Glutamatergic neuron (in vitro differentiated cells): ENCODE data around the gene TTC34. TPM values are rescaled to one million over a fixed set of nuclear protein-coding genes. Genes with fewer than 3 reads are reported as not detected.

ENCODE experiments used
- DNase-seq: peaks from one replicate; pipeline ENCODE4 v3.0.0; 2022
- H3K27ac Mint-ChIP-seq: one replicate; pipeline ENCODE4 v1.8.0; 2020; ENCODE audit warnings: mild to moderate bottlenecking, mixed read lengths, inconsistent platforms; ENCODE audit not compliant: unreplicated experiment
- H3K27me3 Mint-ChIP-seq: one replicate; pipeline ENCODE4 v1.8.0; 2020; ENCODE audit warnings: mild to moderate bottlenecking, moderate library complexity, mixed read lengths, inconsistent platforms; ENCODE audit not compliant: unreplicated experiment
- H3K36me3 Mint-ChIP-seq: one replicate; pipeline ENCODE4 v1.8.0; 2020; ENCODE audit warnings: mild to moderate bottlenecking, mixed read lengths, inconsistent platforms; ENCODE audit not compliant: unreplicated experiment
- H3K4me1 Mint-ChIP-seq: one replicate; pipeline ENCODE4 v1.8.0; 2020; ENCODE audit warnings: mild to moderate bottlenecking, low read depth, mixed read lengths, inconsistent platforms; ENCODE audit not compliant: unreplicated experiment
- H3K4me3 Mint-ChIP-seq: one replicate; pipeline ENCODE4 v1.8.0; 2020; ENCODE audit warnings: mild to moderate bottlenecking, mixed read lengths, inconsistent platforms; ENCODE audit not compliant: unreplicated experiment
- H3K9me3 Mint-ChIP-seq: one replicate; pipeline ENCODE4 v1.8.0; 2020; ENCODE audit warnings: mild to moderate bottlenecking, moderate library complexity, mixed read lengths, inconsistent platforms; ENCODE audit not compliant: unreplicated experiment
- total RNA-seq: library from RNA; stranded (reverse); fragmentation: NEBNext Ultra II Directional; extraction: Animal tissue kit (Norgen Biotek cat#: 25700); gene quantifications from one replicate; pipeline ENCODE4 v1.2.1, GENCODE V29; 2021; ENCODE audit not compliant: unreplicated experiment
- TF ChIP-seq, protein P1 (sequence below): fragments of 200-600 bp; sonication (generic); IDR thresholded peaks from one replicate; pipeline ENCODE4 v1.5.0; 2021; ENCODE audit not compliant: partially characterized antibody, unreplicated experiment

TTC34 gene
- total RNA-seq, 1 donor from 2014 or later, result 0.74 TPM

DNA sequence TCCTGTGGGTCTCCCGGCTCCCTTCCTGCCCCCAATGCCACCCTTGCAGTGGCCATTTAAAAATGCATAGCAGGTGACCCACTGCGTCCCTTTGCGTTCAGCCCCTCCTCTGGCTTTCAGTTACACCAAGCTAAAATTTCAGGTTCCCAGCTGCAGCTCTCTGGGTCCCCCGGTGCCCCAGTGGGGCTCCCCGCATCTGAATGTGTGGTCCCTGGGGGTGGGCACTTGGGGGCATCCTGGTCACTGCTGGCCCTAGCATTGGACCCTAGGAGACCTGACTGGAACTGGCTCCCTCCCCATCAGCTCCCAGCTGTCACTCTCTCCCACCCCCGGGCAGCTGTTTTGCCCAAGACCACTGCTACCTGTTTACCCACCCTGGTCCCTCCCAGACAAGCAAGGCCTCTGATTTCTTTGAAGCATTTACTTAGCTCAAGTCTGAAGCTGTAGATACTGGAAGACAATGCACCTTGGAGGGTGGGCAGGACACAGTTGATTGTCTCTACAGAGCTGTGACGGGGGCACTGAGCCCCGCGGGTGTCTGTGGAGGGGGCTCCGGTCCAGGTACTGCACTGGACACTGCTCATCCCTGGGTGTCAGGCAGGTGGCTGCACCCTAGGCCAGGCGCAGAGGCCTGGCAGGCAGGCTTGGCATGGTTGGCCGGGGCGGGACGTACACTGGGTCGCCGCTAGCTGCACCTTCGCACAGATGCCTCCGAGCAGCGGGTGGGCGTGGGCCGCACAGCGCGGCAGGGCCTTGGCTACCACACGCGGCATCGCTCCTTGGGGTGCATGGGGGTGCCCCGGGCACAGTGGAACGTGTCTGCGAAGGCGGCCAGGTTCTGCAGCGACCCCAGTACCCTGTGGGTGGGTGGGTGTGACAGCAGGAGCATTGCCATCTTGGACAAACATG lies 211.0 kb downstream of the TTC34 start:
- H3K27ac Mint-ChIP-seq, result no peak overlapping the region
- DNase-seq, result no peak
- H3K27me3 Mint-ChIP-seq, result peaks cover 2% of the 10 kb centered on the region
- H3K36me3 Mint-ChIP-seq, result no peaks in the 10 kb centered on the region
- peaks cover under 1% of the 10 kb centered on the region for H3K9me3 Mint-ChIP-seq
- TF ChIP-seq, protein P1, sequence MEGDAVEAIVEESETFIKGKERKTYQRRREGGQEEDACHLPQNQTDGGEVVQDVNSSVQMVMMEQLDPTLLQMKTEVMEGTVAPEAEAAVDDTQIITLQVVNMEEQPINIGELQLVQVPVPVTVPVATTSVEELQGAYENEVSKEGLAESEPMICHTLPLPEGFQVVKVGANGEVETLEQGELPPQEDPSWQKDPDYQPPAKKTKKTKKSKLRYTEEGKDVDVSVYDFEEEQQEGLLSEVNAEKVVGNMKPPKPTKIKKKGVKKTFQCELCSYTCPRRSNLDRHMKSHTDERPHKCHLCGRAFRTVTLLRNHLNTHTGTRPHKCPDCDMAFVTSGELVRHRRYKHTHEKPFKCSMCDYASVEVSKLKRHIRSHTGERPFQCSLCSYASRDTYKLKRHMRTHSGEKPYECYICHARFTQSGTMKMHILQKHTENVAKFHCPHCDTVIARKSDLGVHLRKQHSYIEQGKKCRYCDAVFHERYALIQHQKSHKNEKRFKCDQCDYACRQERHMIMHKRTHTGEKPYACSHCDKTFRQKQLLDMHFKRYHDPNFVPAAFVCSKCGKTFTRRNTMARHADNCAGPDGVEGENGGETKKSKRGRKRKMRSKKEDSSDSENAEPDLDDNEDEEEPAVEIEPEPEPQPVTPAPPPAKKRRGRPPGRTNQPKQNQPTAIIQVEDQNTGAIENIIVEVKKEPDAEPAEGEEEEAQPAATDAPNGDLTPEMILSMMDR, result no peak
- no peak overlapping the region for H3K4me3 Mint-ChIP-seq
- H3K4me1 Mint-ChIP-seq, result no peaks in the 10 kb centered on the region

GRCh38 chr1:2589431-2590232 lies 211.9 kb downstream of the TTC34 start:
- no peak overlapping the region for H3K27ac Mint-ChIP-seq
- H3K4me1 Mint-ChIP-seq, result peaks cover 5% of the 10 kb centered on the region
- DNase-seq, result peak; percentile 9
- peaks cover 2% of the 10 kb centered on the region for H3K27me3 Mint-ChIP-seq
- H3K36me3 Mint-ChIP-seq, result no peaks in the 10 kb centered on the region
- peaks cover 1% of the 10 kb centered on the region for H3K9me3 Mint-ChIP-seq
- TF ChIP-seq, protein P1, result no peak
- no peak overlapping the region for H3K4me3 Mint-ChIP-seq

DNA sequence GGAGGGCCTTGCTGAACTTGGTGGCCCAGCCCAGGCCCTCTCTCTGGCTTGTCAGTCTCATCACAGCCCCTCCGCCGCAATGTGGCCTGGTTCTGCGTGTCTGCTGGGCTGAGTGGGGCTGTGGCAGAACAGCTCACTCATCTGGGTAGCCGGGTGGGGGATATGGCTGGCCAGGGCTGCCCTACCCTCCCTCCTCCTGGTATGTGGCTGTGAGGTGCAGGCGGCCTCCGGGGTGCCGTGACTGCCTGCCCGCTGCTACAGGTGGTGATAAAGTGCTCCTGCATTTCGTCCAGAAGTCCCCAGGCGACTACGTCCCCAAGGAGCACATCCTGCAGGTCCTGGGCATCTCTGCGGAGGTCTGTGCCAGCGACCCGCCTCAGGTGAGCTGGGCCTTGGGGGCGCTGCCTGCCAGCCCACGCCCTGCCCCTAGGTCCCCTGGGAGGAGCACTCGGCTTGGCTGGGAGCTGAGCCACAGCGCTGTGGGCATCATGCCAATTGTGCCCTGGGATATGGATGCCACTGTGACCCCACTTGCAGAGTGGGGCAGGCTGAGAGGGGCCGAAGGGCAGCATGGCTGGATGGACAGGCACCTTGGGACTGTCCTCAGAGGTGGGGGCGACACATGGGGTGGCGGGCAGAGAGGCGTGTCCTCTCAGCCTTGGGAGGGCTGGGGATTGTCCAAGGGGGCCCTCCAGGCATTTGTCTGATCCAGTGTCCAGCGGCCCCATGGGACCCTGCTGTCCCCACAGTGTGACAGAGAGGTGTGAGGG lies 212.6 kb downstream of the TTC34 start:
- Mint-ChIP-seq H3K27ac (no peak overlapping the region), H3K4me3 (no peak overlapping the region), H3K4me1 (peaks cover 10% of the 10 kb centered on the region), H3K27me3 (peaks cover 2% of the 10 kb centered on the region), H3K36me3 (no peaks in the 10 kb centered on the region), H3K9me3 (peaks cover 1% of the 10 kb centered on the region)
- peak; percentile 10 for DNase-seq
- TF ChIP-seq, protein P1, result no peak

- Mint-ChIP-seq H3K36me3 (no peaks in the 10 kb centered on the region), H3K4me1 (peaks cover 16% of the 10 kb centered on the region), H3K27ac (no peak overlapping the region), H3K27me3 (peaks cover 2% of the 10 kb centered on the region), H3K4me3 (peak overlapping the region; percentile 34), H3K9me3 (peaks cover 1% of the 10 kb centered on the region)
- TF ChIP-seq, protein P1, result no peak
- DNase-seq, result peak; percentile 13
These were observed 213.5 kb downstream of the TTC34 start for GRCh38 chr1:2587860-2588571.
